HAP-1 (cell line): Measurements from ENCODE around the gene FOXS1.

Source experiments
- DNase-seq, 2 experiments: peaks; one replicate each; pipeline ENCODE4 v3.0.0-alpha.2; 2016 to 2020; ENCODE audit warnings: low spot score in 2 of 2
- H3K27me3 ChIP-seq: fragments of 250-450 bp; sonication (Bioruptor Pico); 2 replicates; pipeline ENCODE4 v1.5.1; 2020; ENCODE audit warnings: low read depth, mild to moderate bottlenecking, moderate library complexity
- H3K36me3 ChIP-seq: fragments of 250-450 bp; sonication (Bioruptor Pico); replicated peaks from 2 replicates; pipeline ENCODE4 v1.5.1; 2020; ENCODE audit warnings: mild to moderate bottlenecking
- H3K4me1 ChIP-seq: fragments of 250-450 bp; sonication (Bioruptor Pico); 2 replicates; pipeline ENCODE4 v1.5.1; 2020; ENCODE audit warnings: mild to moderate bottlenecking
- H3K4me3 ChIP-seq: fragments of 250-450 bp; sonication (Bioruptor Pico); 2 replicates; pipeline ENCODE4 v1.5.1; 2020; ENCODE audit warnings: mild to moderate bottlenecking, moderate library complexity
- H3K9me3 ChIP-seq: fragments of 250-450 bp; sonication (Bioruptor Pico); 2 replicates; pipeline ENCODE4 v1.5.1; 2020; ENCODE audit warnings: mild to moderate bottlenecking, moderate library complexity
- in situ Hi-C: fragments of 300-500 bp; cut with MboI; formaldehyde crosslinking; loops from 3 replicates; pipeline ENCODE4 v1.14.3; 2020; ENCODE audit warnings: low sequenced_read_pairs, inconsistent platforms, mixed read lengths

FOXS1 gene

GRCh38 chr20:31797364-31797763 is 48.0 kb downstream of the FOXS1 start:
- H3K36me3 ChIP-seq: peaks cover 97% of the 10 kb centered on the region

More at GRCh38 chr20:31797364-31797763, 48.0 kb downstream of the FOXS1 start:
- no peaks in the 10 kb centered on the region for H3K4me1 ChIP-seq
- no peaks in the 10 kb centered on the region for H3K27me3 ChIP-seq
- no peak overlapping the region for H3K4me3 ChIP-seq
- in situ Hi-C loops: no loop called here
- H3K9me3 ChIP-seq: no peaks in the 10 kb centered on the region
- no peak for DNase-seq
